Kidney (tissue), 14 donors: ENCODE results near the gene CALCOCO1. TPM values are rescaled to one million over a fixed set of nuclear protein-coding genes. Genes with fewer than 3 reads are reported as not detected.

Experiments used
- DNase-seq, 5 donors: peaks; one replicate each; pipeline ENCODE4 v3.0.0-alpha.2; 2013 to 2020
- FAIRE-seq: peaks from 2 replicates; lab custom pipeline; 2012; peaks lifted over from hg19 to GRCh38; lab: Jason Lieb, UNC
- H3K27ac ChIP-seq, 2 donors: one replicate each; pipeline ENCODE4 v1.7.0; 2013; ENCODE audit warnings: low read depth in 2 of 2, low read length in 2 of 2, inconsistent platforms in 1 of 2
- H3K27me3 ChIP-seq: one replicate; pipeline ENCODE4 v1.7.1; 2013; ENCODE audit warnings: low read length, inconsistent platforms; ENCODE audit not compliant: control insufficient read depth, insufficient read depth
- H3K36me3 ChIP-seq, 3 donors: one replicate each; pipeline versions ENCODE4 v1.7.0 to v1.7.1; 2013; ENCODE audit warnings: low read length in 3 of 3, control low read depth in 1 of 3, inconsistent platforms in 1 of 3; ENCODE audit not compliant: insufficient read depth in 3 of 3, control insufficient read depth in 2 of 3
- H3K4me1 ChIP-seq, 3 donors: one replicate each; pipeline versions ENCODE4 v1.7.0 to v1.7.1; 2013; ENCODE audit warnings: low read length in 3 of 3, inconsistent platforms in 1 of 3, low read depth in 1 of 3; ENCODE audit not compliant: control insufficient read depth in 2 of 3, insufficient read depth in 2 of 3
- H3K4me3 ChIP-seq, 3 donors: one replicate each; pipeline versions ENCODE4 v1.7.0 to v1.8.1; 2013; ENCODE audit warnings: low read length in 3 of 3, control low read depth in 1 of 3, inconsistent platforms in 1 of 3
- H3K9ac ChIP-seq, 3 donors: one replicate each; pipeline versions ENCODE4 v1.7.0 to v1.7.1; 2013; ENCODE audit warnings: low read length in 3 of 3, control low read depth in 1 of 3, inconsistent platforms in 1 of 3
- H3K9me3 ChIP-seq, 3 donors: one replicate each; pipeline versions ENCODE4 v1.7.0 to v1.7.1; 2013; ENCODE audit warnings: low read length in 3 of 3, control low read depth in 1 of 3, inconsistent platforms in 1 of 3; ENCODE audit not compliant: control insufficient read depth in 2 of 3, insufficient read depth in 1 of 3
- CTCF ChIP-seq: IDR thresholded peaks from 3 replicates; pipeline ENCODE4 v1.5.1; 2012; ENCODE audit warnings: mild to moderate bottlenecking, moderate library complexity, borderline replicate concordance; ENCODE audit not compliant: insufficient read depth; ENCODE audit errors: extremely low read depth
- intact Hi-C: fragments of 100-400 bp; cut with DNase I; formaldehyde crosslinking; loops from one replicate; pipeline ENCODE4 v1.11.1; 2022
- polyA plus RNA-seq: library from polyadenylated mRNA; stranded (reverse); fragments of 350-450 nt; fragmentation: Illumina TruSeq; extraction: RNeasy Lipid Tissue Mini Kit (QIAGEN cat#74804); gene quantifications from one replicate; pipeline ENCODE4 v1.2.3, GENCODE V29; 2014; ENCODE audit warnings: low read depth, low replicate concordance; ENCODE audit not compliant: insufficient read depth
- total RNA-seq: library from RNA; stranded (reverse); fragmentation: NEBNext Ultra II Directional; extraction: Animal tissue kit (Norgen Biotek cat#: 25700); gene quantifications from one replicate; pipeline ENCODE4 v1.2.1, GENCODE V29; 2021
- donor health status: control.
- donor health status: control.
- donor health status: control.
- donor health status: control.
- donor health status: control.
- donor health status: DM: yes; HTN: yes; CAD: no.
- donor health status: Normal renal cell carcinoma (clear cell type).

The CALCOCO1 gene
- total and polyA plus RNA-seq, 2 donors from 2014 or later: 82.2 to 109 TPM

- Histone ChIP-seq H3K4me1 (peaks cover 0 to 11% (median 6%) of the 10 kb centered on the region in 3 donors), H3K9ac (no peak overlapping the region), H3K27me3 (peaks cover 23% of the 10 kb centered on the region), H3K27ac (no peak overlapping the region), H3K4me3 (no peak overlapping the region), H3K9me3 (no peaks in the 10 kb centered on the region), H3K36me3 (no peaks in the 10 kb centered on the region)
- intact Hi-C loops: no loop called here
- FAIRE-seq: no peak
- TF ChIP-seq CTCF: no peak
- DNase-seq: peak in 1 of 5 donors; percentile 68
Measured at GRCh38 chr12:53754633-53755264, 27.5 kb upstream of the CALCOCO1 start.

- no peaks in the 10 kb centered on the region for H3K9me3 ChIP-seq
- no peak overlapping the region for H3K4me3 ChIP-seq
- intact Hi-C loops: no loop called here
- no peak overlapping the region for H3K27ac ChIP-seq
- peaks cover 23% of the 10 kb centered on the region for H3K27me3 ChIP-seq
- H3K36me3 ChIP-seq: no peaks in the 10 kb centered on the region
- no peak for DNase-seq
- peaks cover 0 to 11% (median 6%) of the 10 kb centered on the region in 3 donors for H3K4me1 ChIP-seq
- TF ChIP-seq CTCF: no peak
- H3K9ac ChIP-seq: no peak overlapping the region
- no peak for FAIRE-seq
Measured at GRCh38 chr12:53754188-53754585, 26.9 kb upstream of the CALCOCO1 start.

DNA sequence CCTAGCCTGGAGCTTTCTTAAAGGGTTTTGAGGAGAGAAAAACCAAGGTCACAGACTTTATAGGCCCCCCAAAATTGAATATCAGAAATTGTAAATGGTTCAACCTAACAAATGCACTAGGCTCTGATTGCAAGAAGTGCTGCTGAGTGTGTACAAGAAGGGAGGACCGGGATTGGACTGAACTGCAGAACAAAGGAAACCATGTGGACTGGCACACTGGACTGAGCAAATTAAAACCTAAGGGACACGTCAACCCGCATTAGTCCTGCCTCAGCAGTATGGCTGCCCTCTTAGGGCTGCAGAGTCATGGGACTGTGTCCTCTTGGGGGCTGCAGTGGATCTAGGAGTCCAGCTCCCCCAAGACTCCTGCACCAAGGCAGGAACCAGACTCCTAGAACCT, 25.4 kb upstream of the CALCOCO1 start:
- Histone ChIP-seq H3K36me3 (no peaks in the 10 kb centered on the region), H3K27ac (no peak overlapping the region), H3K9me3 (no peaks in the 10 kb centered on the region), H3K4me1 (peaks cover 0 to 11% (median 6%) of the 10 kb centered on the region in 3 donors), H3K9ac (no peak overlapping the region), H3K4me3 (no peak overlapping the region), H3K27me3 (peaks cover 19% of the 10 kb centered on the region)
- FAIRE-seq (no peak), DNase-seq (no peak)
- intact Hi-C loops: no loop called here
- TF ChIP-seq CTCF: no peak
